H1 (cell line): ENCODE measurements around the gene TSPAN16. TPM values are rescaled to one million over a fixed set of nuclear protein-coding genes. Genes with fewer than 3 reads are reported as not detected.

Experiments
- CTCF ChIA-PET: fragments of 300-600 bp; sonication (Branson Sonifier 250); formaldehyde crosslinking; loops from one replicate; lab custom pipeline; 2021; ENCODE audit not compliant: partially characterized antibody; lab: Charles Lee
- POLR2A ChIA-PET: fragments of 300-600 bp; sonication (Branson Sonifier 250); formaldehyde crosslinking; loops from one replicate; lab custom pipeline; 2021; ENCODE audit warnings: inconsistent platforms; ENCODE audit not compliant: partially characterized antibody; lab: Charles Lee
- DNase-seq, 2 experiments: peaks; one replicate each; pipeline versions ENCODE4 v3.0.0 to v3.0.0-alpha.2; 2010 to 2022; ENCODE audit warnings: low spot score in 2 of 2, low read depth in 1 of 2, mixed read lengths in 1 of 2
- FAIRE-seq: peaks from 2 replicates; lab custom pipeline; 2011; peaks lifted over from hg19 to GRCh38; lab: Jason Lieb, UNC
- H2AFZ ChIP-seq: 2 replicates; pipeline ENCODE4 v1.8.1; 2012; ENCODE audit warnings: low read length, inconsistent platforms
- H2AK5ac ChIP-seq: 2 replicates; pipeline ENCODE4 v1.6.1; 2013; ENCODE audit warnings: low read depth, low read length
- H2BK120ac ChIP-seq: replicated peaks from 2 replicates; pipeline ENCODE3; 2013; ENCODE audit warnings: low read depth, low read length, inconsistent platforms
- H2BK12ac ChIP-seq: 2 replicates; pipeline ENCODE4 v1.6.1; 2013; ENCODE audit warnings: low read depth, low read length
- H2BK15ac ChIP-seq: 2 replicates; pipeline ENCODE4 v1.6.1; 2013; ENCODE audit warnings: low read length
- H2BK20ac ChIP-seq: 2 replicates; pipeline ENCODE4 v1.6.1; 2013; ENCODE audit warnings: low read length
- H2BK5ac ChIP-seq: 2 replicates; pipeline ENCODE4 v1.6.1; 2013; ENCODE audit warnings: low read depth, low read length
- H3K14ac ChIP-seq: 2 replicates; pipeline ENCODE4 v1.6.1; 2013; ENCODE audit warnings: inconsistent platforms; ENCODE audit not compliant: insufficient read length
- H3K18ac ChIP-seq: 2 replicates; pipeline ENCODE4 v1.6.1; 2013; ENCODE audit warnings: low read length; ENCODE audit errors: extremely low read depth
- H3K23ac ChIP-seq: 2 replicates; pipeline ENCODE4 v1.6.1; 2013; ENCODE audit warnings: inconsistent platforms; ENCODE audit not compliant: insufficient read length
- H3K23me2 ChIP-seq: 2 replicates; pipeline ENCODE4 v1.6.1; 2013; ENCODE audit warnings: low read depth, low read length
- H3K27ac ChIP-seq: 2 replicates; pipeline ENCODE4 v1.6.1; 2011; ENCODE audit warnings: low read depth, low read length, inconsistent platforms
- H3K27me3 ChIP-seq, 4 experiments: replicated peaks in 1 of 4; 1 replicate in 1 of 4; 2 replicates in 3 of 4; pipeline versions ENCODE4 v1.6.1 to v1.8.1; 2011 to 2013; ENCODE audit warnings: low read length in 3 of 4, mild to moderate bottlenecking in 3 of 4, inconsistent platforms in 2 of 4, mixed read lengths in 2 of 4, moderate library complexity in 1 of 4; ENCODE audit not compliant: control insufficient read depth in 3 of 4, insufficient read depth in 3 of 4; ENCODE audit errors: extremely low read depth in 1 of 4
- H3K36me3 ChIP-seq, 4 experiments: 2 replicates each; pipeline versions ENCODE4 v1.6.1 to v1.8.1; 2011 to 2013; ENCODE audit warnings: mild to moderate bottlenecking in 4 of 4, low read length in 3 of 4, moderate library complexity in 2 of 4, control low read depth in 1 of 4, inconsistent platforms in 1 of 4; ENCODE audit not compliant: insufficient read depth in 4 of 4, control insufficient read depth in 2 of 4
- H3K4ac ChIP-seq: replicated peaks from 2 replicates; pipeline ENCODE3; 2013; ENCODE audit warnings: low read length, low read depth, mixed read lengths, inconsistent platforms; ENCODE audit not compliant: insufficient read length
- H3K4me1 ChIP-seq, 4 experiments: replicated peaks in 1 of 4; 1 replicate in 1 of 4; 2 replicates in 3 of 4; pipeline versions ENCODE4 v1.6.1 to v1.8.1; 2011 to 2013; ENCODE audit warnings: low read length in 3 of 4, inconsistent platforms in 2 of 4, mixed read lengths in 1 of 4; ENCODE audit not compliant: insufficient read depth in 4 of 4, control insufficient read depth in 3 of 4
- H3K4me2 ChIP-seq, 2 experiments: 2 replicates each; pipeline versions ENCODE4 v1.6.1 to v1.8.1; 2011 to 2013; ENCODE audit warnings: low read depth in 2 of 2, low read length in 2 of 2, control low read depth in 1 of 2, inconsistent platforms in 1 of 2, mild to moderate bottlenecking in 1 of 2; ENCODE audit not compliant: insufficient read depth in 1 of 2
- H3K4me3 ChIP-seq, 4 experiments: fragments of 200-600, 300-600 bp in 1 of 4; sonication (generic), shearing (Covaris generic), sonication (Bioruptor Twin) in 1 of 4; 2 replicates each; pipeline versions ENCODE4 v1.5.1 to v1.8.1; 2011 to 2016; ENCODE audit warnings: low read length in 4 of 4, low read depth in 3 of 4, control low read depth in 2 of 4, inconsistent platforms in 2 of 4, mild to moderate bottlenecking in 2 of 4, mixed read lengths in 1 of 4, moderate library complexity in 1 of 4; ENCODE audit not compliant: insufficient read depth in 2 of 4; ENCODE audit errors: extremely low read depth in 1 of 4
- H3K56ac ChIP-seq: replicated peaks from 2 replicates; pipeline ENCODE3; 2013; ENCODE audit warnings: low read depth, mild to moderate bottlenecking, mixed read lengths, low read length, inconsistent platforms; ENCODE audit not compliant: insufficient read length
- H3K79me1 ChIP-seq: 2 replicates; pipeline ENCODE4 v1.6.1; 2013; ENCODE audit warnings: low read depth, low read length, control low read depth
- H3K79me2 ChIP-seq, 2 experiments: 2 replicates each; pipeline versions ENCODE4 v1.6.1 to v1.8.1; 2012 to 2013; ENCODE audit warnings: low read length in 2 of 2, mild to moderate bottlenecking in 2 of 2, inconsistent platforms in 1 of 2; ENCODE audit not compliant: insufficient read depth in 2 of 2, control insufficient read depth in 1 of 2
- H3K9ac ChIP-seq, 4 experiments: replicated peaks in 1 of 4; 1 replicate in 1 of 4; 2 replicates in 3 of 4; pipeline versions ENCODE4 v1.6.1 to v1.8.1; 2011 to 2013; ENCODE audit warnings: low read depth in 3 of 4, low read length in 3 of 4, control low read depth in 2 of 4, mild to moderate bottlenecking in 2 of 4, moderate library complexity in 2 of 4, inconsistent platforms in 1 of 4; ENCODE audit errors: extremely low read depth in 1 of 4
- H3K9me3 ChIP-seq, 2 experiments: 2 replicates each; pipeline versions ENCODE4 v1.6.1 to v1.8.1; 2012 to 2013; ENCODE audit warnings: mild to moderate bottlenecking in 2 of 2, moderate library complexity in 2 of 2, control low read depth in 1 of 2, inconsistent platforms in 1 of 2, low read depth in 1 of 2, low read length in 1 of 2, mixed read lengths in 1 of 2; ENCODE audit not compliant: insufficient read depth in 2 of 2
- H4K20me1 ChIP-seq, 2 experiments: replicated peaks in 1 of 2; 2 replicates each; pipeline versions ENCODE3 to v1.8.1; 2011 to 2013; ENCODE audit warnings: inconsistent platforms in 2 of 2, low read length in 2 of 2, mild to moderate bottlenecking in 1 of 2; ENCODE audit not compliant: insufficient read depth in 2 of 2, control insufficient read depth in 1 of 2
- H4K5ac ChIP-seq: 2 replicates; pipeline ENCODE4 v1.6.1; 2013; ENCODE audit warnings: low read length, low read depth, mixed read lengths, inconsistent platforms; ENCODE audit not compliant: insufficient read length
- H4K8ac ChIP-seq: 2 replicates; pipeline ENCODE4 v1.8.0; 2013; ENCODE audit warnings: mild to moderate bottlenecking, moderate library complexity, low read length, inconsistent platforms; ENCODE audit not compliant: insufficient read depth; ENCODE audit errors: extremely low read depth
- H4K91ac ChIP-seq: replicated peaks from 2 replicates; pipeline ENCODE3; 2013; ENCODE audit warnings: low read length, mixed read lengths, inconsistent platforms; ENCODE audit not compliant: insufficient read length
- CTBP2 ChIP-seq: IDR thresholded peaks from 2 replicates; pipeline ENCODE4 v1.7.0; 2011; ENCODE audit warnings: borderline replicate concordance, mild to moderate bottlenecking, moderate library complexity, mixed read lengths, low read length; ENCODE audit not compliant: insufficient read depth, insufficient read length
- EZH2 ChIP-seq: fragments of 200-600 bp; sonication (generic); IDR thresholded peaks from 2 replicates; pipeline ENCODE4 v1.7.1; 2012; ENCODE audit warnings: low read depth, mild to moderate bottlenecking, moderate library complexity, low read length, inconsistent platforms; ENCODE audit not compliant: severe bottlenecking
- GTF2F1 ChIP-seq: IDR thresholded peaks from 2 replicates; pipeline ENCODE4 v1.6.1; 2012; ENCODE audit warnings: low read depth, low read length, improper control_type of control experiment, borderline replicate concordance
- KDM1A ChIP-seq: fragments of 200-600, 300-600 bp; sonication (generic); IDR thresholded peaks from 2 replicates; pipeline ENCODE4 v1.7.1; 2016; ENCODE audit warnings: mild to moderate bottlenecking, low read length, borderline replicate concordance
- MAX ChIP-seq: IDR thresholded peaks from 2 replicates; pipeline ENCODE4 v1.6.1; 2012; ENCODE audit warnings: inconsistent platforms
- POLR2A ChIP-seq, 2 experiments: IDR thresholded peaks; 1 replicate in 1 of 2; 2 replicates in 1 of 2; pipeline ENCODE4 v1.6.1; 2011; ENCODE audit warnings: low read depth in 2 of 2, low read length in 2 of 2, mild to moderate bottlenecking in 2 of 2; ENCODE audit errors: control extremely low read depth in 1 of 2
- RBBP5 ChIP-seq: IDR thresholded peaks from 2 replicates; pipeline ENCODE4 v1.7.1; 2012; ENCODE audit warnings: low read depth, mild to moderate bottlenecking, inconsistent platforms, low read length, moderate library complexity, borderline replicate concordance
- SIX5 ChIP-seq: IDR thresholded peaks from 2 replicates; pipeline ENCODE4 v1.6.1; 2011; ENCODE audit warnings: mild to moderate bottlenecking, low read depth, low read length
- USF2 ChIP-seq: IDR thresholded peaks from 2 replicates; pipeline ENCODE4 v1.6.1; 2011; ENCODE audit warnings: low read length, improper control_type of control experiment
- WGBS, 2 experiments: shearing (Covaris generic) in 1 of 2; methylation state at CpG; one replicate each; pipeline versions ENCODE4 v1.1.6 to v1.1.7; 2013 to 2015; ENCODE audit warnings: low lambda C conversion rate in 2 of 2, mixed read lengths in 2 of 2, inconsistent platforms in 1 of 2, low coverage in 1 of 2, missing lambda C conversion rate in 1 of 2; ENCODE audit not compliant: insufficient replicate concordance in 2 of 2, insufficient coverage in 1 of 2, insufficient read length in 1 of 2; ENCODE audit errors: extremely low coverage in 1 of 2, missing lambda C conversion rate in 1 of 2; 5-methylcytosine and 5-hydroxymethylcytosine counted together
- polyA plus RNA-seq, 7 experiments: library from polyadenylated mRNA; depleted of rRNA in 3 of 7; stranded (reverse) in 5 of 7; unstranded in 2 of 7; fragments of >200 nt in 5 of 7; fragments of 200-250 nt in 2 of 7; gene quantifications; 1 replicate in 5 of 7; 2 replicates in 1 of 7; 4 replicates in 1 of 7; pipeline versions ENCODE4 v1.2.1 to v1.2.3, GENCODE V29; 2011 to 2013; ENCODE audit warnings: missing spikeins in 2 of 7, mixed read lengths in 2 of 7
- total RNA-seq: library from RNA; stranded (reverse); fragmentation: NEBNext Ultra II Directional; extraction: Animal tissue kit (Norgen Biotek cat#: 25700); gene quantifications from 2 replicates; pipeline ENCODE4 v1.2.1, GENCODE V29; 2021

The TSPAN16 gene
- total and polyA plus RNA-seq, 2 of the 8 experiments (the other 6 are each of a cell fraction or from before 2014, with no cell fraction given): not detected

GRCh38 chr19:11324748-11325389, 28.9 kb downstream of the TSPAN16 start:
- WGBS, 2 experiments: 88% methylated on average over 17 of the region's 17 CpGs; no CpG with 5 or more reads in 1 of the 2 experiments
- H2BK120ac ChIP-seq: no peak overlapping the region
- H3K79me2 ChIP-seq: no peaks in the 10 kb centered on the region
- DNase-seq (no peak), FAIRE-seq (no peak)
- H3K4ac ChIP-seq: no peak overlapping the region
- no peak overlapping the region for H4K8ac ChIP-seq
- no peak overlapping the region for H2AFZ ChIP-seq
- H3K23me2 ChIP-seq: no peaks in the 10 kb centered on the region
- H3K4me1 ChIP-seq: peaks cover 0 to 5% (median 0%) of the 10 kb centered on the region in 4 experiments; a peak in 3 of 7 replicates
- H4K5ac ChIP-seq: no peak overlapping the region
- no peaks in the 10 kb centered on the region for H3K9me3 ChIP-seq
- no peaks in the 10 kb centered on the region for H3K79me1 ChIP-seq
- no peak overlapping the region for H3K23ac ChIP-seq
- ChIA-PET CTCF (interaction anchor here (0.6 to 1.1 kb wide), 5 partner anchors 10 to 248 kb away, joined by 3 to 4 read pairs (median 3); no protein-coding TSS in a partner anchor), POLR2A (interaction anchor here (0.8 to 1.6 kb wide), 4 partner anchors 12 to 27 kb away, joined by 3 to 5 read pairs (median 4); partner anchors contain the start of gene RAB3D)
- no peak overlapping the region for H3K9ac ChIP-seq
- TF ChIP-seq EZH2: no peak
- no peak for TF ChIP-seq RBBP5
- TF ChIP-seq MAX: no peak
- no peak for TF ChIP-seq USF2
- TF ChIP-seq GTF2F1: no peak
- TF ChIP-seq KDM1A: no peak
- no peak for TF ChIP-seq SIX5
- no peak for TF ChIP-seq POLR2A (IDR thresholded peaks at IDR 0.05; ENCODE audit: control extremely low read depth in 1 of 2, low read depth in 2 of 2, low read length in 2 of 2)
- no peak for TF ChIP-seq CTBP2
- no peak overlapping the region for H3K27ac ChIP-seq
- H4K20me1 ChIP-seq: no peaks in the 10 kb centered on the region
- no peak overlapping the region for H4K91ac ChIP-seq
- H2BK15ac ChIP-seq: no peak overlapping the region
- H3K36me3 ChIP-seq: no peaks in the 10 kb centered on the region
- no peak overlapping the region for H2AK5ac ChIP-seq
- H3K27me3 ChIP-seq: no peaks in the 10 kb centered on the region
- no peak overlapping the region for H3K4me3 ChIP-seq
- H3K14ac ChIP-seq: no peak overlapping the region
- H3K56ac ChIP-seq: no peak overlapping the region
- H2BK12ac ChIP-seq: no peak overlapping the region
- no peak overlapping the region for H3K18ac ChIP-seq
- H2BK20ac ChIP-seq: no peak overlapping the region
- no peak overlapping the region for H2BK5ac ChIP-seq
- H3K4me2 ChIP-seq: no peak overlapping the region
